HFF-Myc (cell line): ENCODE measurements around the gene FERMT1.
"Not testable (repeated sequence)": the region's sequence is repeated elsewhere in the genome, so short reads cannot be mapped to it uniquely, and the experiment has no call there.

Experiments
- DNase-seq: peaks from one replicate; pipeline ENCODE4 v3.0.0-alpha.2; 2011; ENCODE audit warnings: low read depth; ENCODE audit errors: extremely low read depth
- H3K4me3 ChIP-seq: replicated peaks from 2 replicates; pipeline ENCODE4 v1.5.1; 2011; ENCODE audit warnings: low read depth, mild to moderate bottlenecking, control low read depth, low read length
- CTCF ChIP-seq: IDR thresholded peaks from 2 replicates; pipeline ENCODE4 v1.5.1; 2012; ENCODE audit warnings: mild to moderate bottlenecking, low read depth, low read length, control low read depth; ENCODE audit errors: missing control alignments

Gene FERMT1

GRCh38 chr20:6120491-6120988 is 2.3 kb downstream of the FERMT1 start:
- no peak overlapping the region for H3K4me3 ChIP-seq
- no peak for TF ChIP-seq CTCF
- no peak for DNase-seq

GRCh38 chr20:6116758-6117157 is 6.1 kb downstream of the FERMT1 start:
- no peak overlapping the region for H3K4me3 ChIP-seq
- DNase-seq: no peak
- no peak for TF ChIP-seq CTCF

GRCh38 chr20:6115221-6115895 is 7.5 kb downstream of the FERMT1 start:
- no peak for TF ChIP-seq CTCF
- DNase-seq: no peak
- H3K4me3 ChIP-seq: no peak overlapping the region

DNA sequence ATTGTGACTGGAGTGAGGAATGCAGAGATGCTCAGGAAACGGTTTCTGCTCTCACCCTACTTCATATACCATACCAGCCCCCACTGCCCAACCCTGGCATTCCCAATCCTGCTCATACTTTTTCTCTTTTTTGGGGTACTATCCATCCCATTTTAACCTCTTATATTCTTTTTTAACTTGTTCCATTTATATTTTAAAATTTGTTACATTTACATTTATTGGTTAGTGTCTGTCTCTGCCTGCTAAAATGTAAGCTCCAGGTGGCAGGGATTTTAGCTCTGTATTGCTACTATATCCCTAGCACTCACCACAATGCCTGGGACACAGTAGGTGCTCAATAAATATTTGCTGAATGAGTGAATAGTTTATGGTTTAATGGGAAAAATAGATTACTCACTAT is 8.1 kb downstream of the FERMT1 start:
- TF ChIP-seq CTCF: no peak
- DNase-seq: no peak
- H3K4me3 ChIP-seq: no peak overlapping the region

- no peak for DNase-seq
- no peak overlapping the region for H3K4me3 ChIP-seq
- no peak for TF ChIP-seq CTCF
Measured at GRCh38 chr20:6113951-6114350, 8.9 kb downstream of the FERMT1 start.

DNA sequence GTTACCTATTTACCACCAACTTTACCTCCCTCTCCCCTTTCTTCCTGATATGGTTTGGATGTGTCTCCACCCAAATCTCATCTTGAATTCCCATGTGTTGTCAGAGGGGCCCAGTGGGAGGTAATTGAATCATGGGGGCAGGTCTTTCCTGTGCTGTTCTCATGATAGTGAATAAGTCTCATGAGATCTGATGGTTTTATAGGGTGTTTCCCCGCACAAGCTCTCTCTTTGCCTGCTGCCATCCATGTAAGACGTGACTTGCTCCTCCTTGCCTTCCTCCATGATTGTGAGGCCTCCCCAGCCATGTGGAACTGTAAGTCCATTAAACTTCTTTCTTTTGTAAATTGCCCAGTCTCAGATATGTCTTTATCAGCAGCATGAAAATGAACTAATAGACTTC is 9.9 kb downstream of the FERMT1 start:
- not testable (repeated sequence) for DNase-seq, H3K4me3 ChIP-seq

GRCh38 chr20:6108330-6108729 is 14.5 kb downstream of the FERMT1 start:
- TF ChIP-seq CTCF: no peak
- no peak overlapping the region for H3K4me3 ChIP-seq
- no peak for DNase-seq
